ENCODE data around the gene PACSIN2. TPM values are rescaled to one million over a fixed set of nuclear protein-coding genes. Genes with fewer than 3 reads are reported as not detected.

PACSIN2 gene
- total RNA-seq, 1 experiment from 2014 or later, result 224 TPM

GRCh38 chr22:42902875-42903510 is 112.0 kb downstream of the PACSIN2 start:
- peaks cover 32% of the 10 kb centered on the region for H3K4me1 Mint-ChIP-seq (ENCODE audit: low read depth, unreplicated experiment)
- no peak overlapping the region for H3K4me3 Mint-ChIP-seq (ENCODE audit: low read depth, unreplicated experiment)
- peak overlapping the region; percentile 56 for H3K27ac Mint-ChIP-seq (ENCODE audit: unreplicated experiment)
- peaks cover 88% of the 10 kb centered on the region for H3K36me3 Mint-ChIP-seq (ENCODE audit: insufficient read depth, unreplicated experiment)
- H3K9me3 Mint-ChIP-seq (ENCODE audit: low read depth, unreplicated experiment), result no peaks in the 10 kb centered on the region
- CTCF ChIA-PET, result interaction anchor here (0.8 to 1.0 kb wide), 3 partner anchors 12 to 131 kb away, joined by 3 read pairs; no protein-coding TSS in a partner anchor
- intact Hi-C loops (cut with micrococcal nuclease; ENCODE audit: unreplicated experiment), result no loop called here
- no peaks in the 10 kb centered on the region for H3K27me3 Mint-ChIP-seq (ENCODE audit: unreplicated experiment)
- DNase-seq, result no peak
- no TSS peak for BruUV-seq (replicated peaks)
- TF ChIP-seq, protein P1, sequence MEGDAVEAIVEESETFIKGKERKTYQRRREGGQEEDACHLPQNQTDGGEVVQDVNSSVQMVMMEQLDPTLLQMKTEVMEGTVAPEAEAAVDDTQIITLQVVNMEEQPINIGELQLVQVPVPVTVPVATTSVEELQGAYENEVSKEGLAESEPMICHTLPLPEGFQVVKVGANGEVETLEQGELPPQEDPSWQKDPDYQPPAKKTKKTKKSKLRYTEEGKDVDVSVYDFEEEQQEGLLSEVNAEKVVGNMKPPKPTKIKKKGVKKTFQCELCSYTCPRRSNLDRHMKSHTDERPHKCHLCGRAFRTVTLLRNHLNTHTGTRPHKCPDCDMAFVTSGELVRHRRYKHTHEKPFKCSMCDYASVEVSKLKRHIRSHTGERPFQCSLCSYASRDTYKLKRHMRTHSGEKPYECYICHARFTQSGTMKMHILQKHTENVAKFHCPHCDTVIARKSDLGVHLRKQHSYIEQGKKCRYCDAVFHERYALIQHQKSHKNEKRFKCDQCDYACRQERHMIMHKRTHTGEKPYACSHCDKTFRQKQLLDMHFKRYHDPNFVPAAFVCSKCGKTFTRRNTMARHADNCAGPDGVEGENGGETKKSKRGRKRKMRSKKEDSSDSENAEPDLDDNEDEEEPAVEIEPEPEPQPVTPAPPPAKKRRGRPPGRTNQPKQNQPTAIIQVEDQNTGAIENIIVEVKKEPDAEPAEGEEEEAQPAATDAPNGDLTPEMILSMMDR (IDR thresholded peaks at IDR 0.05; ENCODE audit: unreplicated experiment), result no peak

DNA sequence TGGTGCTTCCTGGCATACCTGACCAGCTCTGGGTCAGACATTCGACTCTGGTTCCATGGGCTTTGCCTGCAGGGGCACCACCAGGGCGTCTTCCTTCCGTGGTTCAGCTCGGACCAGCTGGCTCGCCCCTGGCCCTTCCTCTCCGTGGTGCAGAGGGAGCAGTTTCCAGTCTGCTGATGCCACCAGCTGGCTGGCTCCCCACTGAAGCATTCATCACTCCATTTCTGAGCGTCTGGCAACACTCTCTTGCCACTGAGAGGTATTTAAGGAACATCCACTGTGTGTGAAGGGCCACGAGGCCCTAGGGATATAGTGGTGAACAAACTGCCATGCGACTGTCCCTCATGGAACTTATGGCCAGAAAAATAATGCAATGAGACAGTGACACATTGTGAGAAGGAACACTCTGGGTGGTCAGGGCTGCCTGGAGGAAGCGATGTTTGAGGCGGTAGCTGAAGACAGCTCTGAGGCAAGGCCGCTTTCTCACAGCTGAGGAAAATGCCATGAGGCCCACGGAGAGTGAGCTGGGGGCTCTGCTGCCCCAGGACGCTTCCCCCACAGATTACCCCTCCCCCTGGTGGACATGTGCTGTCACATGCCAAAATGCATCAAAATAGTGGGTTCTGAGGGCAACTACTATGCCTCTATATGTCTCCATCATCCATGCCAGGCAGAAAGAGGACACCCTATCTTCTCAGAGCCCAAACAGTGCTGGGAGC is 113.0 kb downstream of the PACSIN2 start:
- H3K27ac Mint-ChIP-seq (ENCODE audit: unreplicated experiment), result no peak overlapping the region

DNA sequence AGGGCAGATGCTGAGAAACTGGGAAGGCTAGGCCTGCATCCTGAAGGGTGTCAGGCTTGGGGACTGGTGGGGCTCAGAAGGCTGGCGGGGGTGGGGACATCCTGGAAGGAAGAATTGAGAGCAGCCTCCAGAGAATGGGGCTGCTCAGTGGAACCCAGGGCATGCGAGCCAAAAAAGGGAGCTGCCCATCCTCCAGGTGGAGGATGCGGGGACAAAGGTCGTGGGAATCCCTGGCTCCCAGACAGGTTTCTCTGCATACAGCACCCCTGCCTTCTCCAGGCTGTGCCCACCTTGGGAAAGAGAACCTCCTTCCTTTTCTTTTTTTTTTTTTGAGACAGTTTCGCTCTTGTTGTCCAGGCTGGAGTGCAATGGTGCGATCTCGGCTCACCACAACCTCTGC is 117.0 kb downstream of the PACSIN2 start:
- Mint-ChIP-seq H3K36me3 (ENCODE audit: insufficient read depth, unreplicated experiment) (peaks cover 55% of the 10 kb centered on the region), H3K27ac (ENCODE audit: unreplicated experiment) (peak overlapping the region; percentile 5), H3K27me3 (ENCODE audit: unreplicated experiment) (no peaks in the 10 kb centered on the region), H3K4me1 (ENCODE audit: low read depth, unreplicated experiment) (peaks cover 12% of the 10 kb centered on the region), H3K9me3 (ENCODE audit: low read depth, unreplicated experiment) (no peaks in the 10 kb centered on the region), H3K4me3 (ENCODE audit: low read depth, unreplicated experiment) (no peak overlapping the region)
- TF ChIP-seq, protein P1 (IDR thresholded peaks at IDR 0.05; ENCODE audit: unreplicated experiment), result no peak
- DNase-seq, result no peak
- CTCF ChIA-PET, result no interaction called here
- no TSS peak for BruUV-seq (replicated peaks)
- intact Hi-C loops (cut with micrococcal nuclease; ENCODE audit: unreplicated experiment), result no loop called here

More for the DNA sequence above, 113.0 kb downstream of the PACSIN2 start:
- no TSS peak for BruUV-seq (replicated peaks)
- Mint-ChIP-seq H3K4me1 (ENCODE audit: low read depth, unreplicated experiment) (peaks cover 25% of the 10 kb centered on the region), H3K4me3 (ENCODE audit: low read depth, unreplicated experiment) (no peak overlapping the region), H3K36me3 (ENCODE audit: insufficient read depth, unreplicated experiment) (peaks cover 86% of the 10 kb centered on the region), H3K27me3 (ENCODE audit: unreplicated experiment) (no peaks in the 10 kb centered on the region), H3K9me3 (ENCODE audit: low read depth, unreplicated experiment) (no peaks in the 10 kb centered on the region)
- no peak for DNase-seq
- TF ChIP-seq, protein P1 (IDR thresholded peaks at IDR 0.05; ENCODE audit: unreplicated experiment), result peak; percentile 25
- CTCF ChIA-PET, result interaction anchor here (1.0 kb wide), 1 partner anchor 16 kb away, joined by 3 read pairs; no protein-coding TSS in a partner anchor
- intact Hi-C loops (cut with micrococcal nuclease; ENCODE audit: unreplicated experiment), result no loop called here

DNA sequence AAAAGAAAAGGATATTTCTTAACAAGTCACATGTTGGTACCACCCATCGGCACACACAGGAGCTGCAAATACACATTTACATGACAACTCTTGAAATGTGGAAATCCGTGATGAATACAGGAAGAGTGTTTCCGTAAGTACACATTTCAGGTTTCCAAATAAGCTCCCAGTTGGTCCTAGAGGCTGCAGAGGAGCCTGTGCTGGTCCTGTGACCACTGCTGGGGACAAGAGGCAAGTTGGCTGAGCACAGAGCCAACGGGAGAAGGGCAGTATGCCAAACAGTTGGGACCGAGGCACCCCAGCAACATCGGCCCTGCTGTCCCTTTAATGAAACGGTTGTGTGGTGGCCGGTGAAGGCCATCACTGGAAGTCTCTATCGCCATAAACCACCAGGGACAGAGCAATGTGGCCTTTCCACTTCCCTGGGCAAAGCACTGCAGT is 119.4 kb downstream of the PACSIN2 start:
- Mint-ChIP-seq H3K27ac (ENCODE audit: unreplicated experiment) (no peak overlapping the region), H3K9me3 (ENCODE audit: low read depth, unreplicated experiment) (no peaks in the 10 kb centered on the region), H3K4me1 (ENCODE audit: low read depth, unreplicated experiment) (peaks cover 12% of the 10 kb centered on the region), H3K4me3 (ENCODE audit: low read depth, unreplicated experiment) (no peak overlapping the region), H3K36me3 (ENCODE audit: insufficient read depth, unreplicated experiment) (peaks cover 47% of the 10 kb centered on the region), H3K27me3 (ENCODE audit: unreplicated experiment) (no peaks in the 10 kb centered on the region)
- TF ChIP-seq, protein P1 (IDR thresholded peaks at IDR 0.05; ENCODE audit: unreplicated experiment), result no peak
- DNase-seq, result no peak
- CTCF ChIA-PET, result no interaction called here
- no TSS peak for BruUV-seq (replicated peaks)
- intact Hi-C loops (cut with micrococcal nuclease; ENCODE audit: unreplicated experiment), result no loop called here

Data from Calu3 (cell line).